Stomach (tissue), 9 donors: ENCODE results near the gene PEAK3. TPM values are rescaled to one million over a fixed set of nuclear protein-coding genes. Genes with fewer than 3 reads are reported as not detected.

Experiments
- DNase-seq, 2 donors: peaks; one replicate each; pipeline versions ENCODE4 v3.0.0 to v3.0.0-alpha.2; 2013 to 2019
- H3K27ac ChIP-seq, 5 donors: fragments of 200-600 bp in 4 of 5; sonication (generic) in 4 of 5; one replicate each; pipeline ENCODE4 v1.5.1; 2013 to 2019; ENCODE audit warnings: mild to moderate bottlenecking in 1 of 5, moderate library complexity in 1 of 5
- H3K27me3 ChIP-seq, 3 donors: fragments of 200-600 bp; sonication (generic); one replicate each; pipeline ENCODE4 v1.5.1; 2017 to 2019; ENCODE audit warnings: mixed run types in 1 of 3
- H3K36me3 ChIP-seq, 4 donors: fragments of 200-600 bp; sonication (generic); 1 replicate in 3 of 4; 2 replicates in 1 of 4; pipeline ENCODE4 v1.5.1; 2016 to 2019
- H3K4me1 ChIP-seq, 4 donors: fragments of 200-600 bp; sonication (generic); one replicate each; pipeline ENCODE4 v1.5.1; 2016 to 2019
- H3K4me3 ChIP-seq, 4 donors: fragments of 200-600 bp; sonication (generic) in 3 of 4; one replicate each; pipeline ENCODE4 v1.5.1; 2016 to 2019; ENCODE audit warnings: mild to moderate bottlenecking in 1 of 4
- H3K9me3 ChIP-seq, 4 donors: fragments of 200-600 bp; sonication (generic); one replicate each; pipeline ENCODE4 v1.5.1; 2016 to 2019
- CTCF ChIP-seq, 7 experiments: fragments of 450-650 bp in 4 of 7; fragments of 200-600 bp in 3 of 7; sonication (generic) in 3 of 7; IDR thresholded peaks; one replicate each; pipeline ENCODE4 v1.5.1; 2016 to 2019; ENCODE audit warnings: antibody characterized with exemption in 7 of 7, control low read depth in 2 of 7, mild to moderate bottlenecking in 1 of 7
- EP300 ChIP-seq: sonication (generic); formaldehyde crosslinking; IDR thresholded peaks from one replicate; pipeline ENCODE4 v1.6.1; 2017; ENCODE audit warnings: antibody characterized with exemption
- POLR2A ChIP-seq, 4 donors: fragments of 450-650 bp; IDR thresholded peaks; one replicate each; pipeline ENCODE4 v1.6.1; 2016; ENCODE audit warnings: antibody characterized with exemption in 4 of 4, control low read depth in 2 of 4, mild to moderate bottlenecking in 1 of 4, moderate library complexity in 1 of 4
- POLR2AphosphoS5 ChIP-seq, 3 donors: sonication (generic); formaldehyde crosslinking; IDR thresholded peaks; one replicate each; pipeline ENCODE4 v1.6.1; 2016; ENCODE audit warnings: antibody characterized with exemption in 3 of 3
- WGBS, 5 donors: extraction: QIAGEN DNeasy Blood & Tissue Kit in 3 of 5; methylation state at CpG; one replicate each; pipeline versions ENCODE4 v1.1.5 to v1.1.7; 2013 to 2018; 5-methylcytosine and 5-hydroxymethylcytosine counted together
- intact Hi-C: fragments of 100-400 bp; cut with DNase I; formaldehyde crosslinking; loops from one replicate; pipeline ENCODE4 v1.15.1; 2023; ENCODE audit warnings: low total_unique reads
- polyA plus RNA-seq, 3 donors: library from polyadenylated mRNA; stranded (reverse); fragments of 200-250 nt; gene quantifications; one replicate each; pipeline ENCODE4 v1.2.3, GENCODE V29; 2013
- total RNA-seq, 5 donors: library from RNA; depleted of rRNA; stranded (reverse); fragments of >200 nt; gene quantifications; one replicate each; pipeline versions ENCODE4 v1.1.0 to v1.2.3, GENCODE V29; 2014 to 2016
- donor health status: healthy with polysubstance abuse.
- donor health status: Bipolar disorder and iron deficiency.
- donor health status: healthy.

Gene PEAK3
- total and polyA plus RNA-seq, 8 donors, result 0.15 to 1.4 (median 0.59) TPM; not detected in 4

- Histone ChIP-seq H3K27ac (no peak overlapping the region), H3K36me3 (no peaks in the 10 kb centered on the region), H3K4me1 (peaks cover 0 to 19% (median 16%) of the 10 kb centered on the region in 4 donors), H3K27me3 (peaks cover 7 to 73% (median 48%) of the 10 kb centered on the region in 3 donors), H3K4me3 (no peak overlapping the region), H3K9me3 (no peaks in the 10 kb centered on the region)
- TF ChIP-seq CTCF (IDR thresholded peaks at IDR 0.05) (no peak), POLR2A (IDR thresholded peaks at IDR 0.05) (no peak), EP300 (no peak), POLR2AphosphoS5 (IDR thresholded peaks at IDR 0.05) (no peak)
- 70 to 73% (median 70%) methylated on average over 18 to 26 of the region's 26 CpGs for WGBS, 5 donors
- intact Hi-C loops, result no loop called here
- no peak for DNase-seq
These were observed 21.3 kb upstream of the PEAK3 start for GRCh38 chr19:2303211-2303798.

- peak overlapping the region in 1 of 4 donors; percentile 19 for H3K4me3 ChIP-seq
- intact Hi-C loops, result no loop called here
- no peaks in the 10 kb centered on the region for H3K9me3 ChIP-seq
- 11 to 22% (median 17%) methylated on average over 23 to 62 of the region's 62 CpGs for WGBS, 5 donors
- H3K36me3 ChIP-seq, result no peaks in the 10 kb centered on the region
- peaks cover 5 to 66% (median 42%) of the 10 kb centered on the region in 3 donors for H3K27me3 ChIP-seq
- no peak overlapping the region for H3K27ac ChIP-seq
- H3K4me1 ChIP-seq, result peaks cover 0 to 14% (median 11%) of the 10 kb centered on the region in 4 donors
- TF ChIP-seq CTCF (IDR thresholded peaks at IDR 0.05) (no peak), POLR2A (IDR thresholded peaks at IDR 0.05) (no peak), EP300 (no peak), POLR2AphosphoS5 (IDR thresholded peaks at IDR 0.05) (no peak)
- peak; percentile 47 to 83 for DNase-seq
These were observed 20.6 kb upstream of the PEAK3 start for GRCh38 chr19:2302319-2303210.

- peaks cover 0 to 55% (median 33%) of the 10 kb centered on the region in 3 donors for H3K27me3 ChIP-seq
- WGBS, 5 donors, result 66 to 81% (median 71%) methylated on average over 16 to 17 of the region's 17 CpGs
- H3K27ac ChIP-seq, result no peak overlapping the region
- intact Hi-C loops, result no loop called here
- no peak overlapping the region for H3K4me3 ChIP-seq
- H3K9me3 ChIP-seq, result no peaks in the 10 kb centered on the region
- H3K36me3 ChIP-seq, result no peaks in the 10 kb centered on the region
- DNase-seq, result no peak
- TF ChIP-seq EP300 (no peak), CTCF (IDR thresholded peaks at IDR 0.05) (no peak), POLR2AphosphoS5 (IDR thresholded peaks at IDR 0.05) (no peak), POLR2A (IDR thresholded peaks at IDR 0.05) (no peak)
- H3K4me1 ChIP-seq, result peaks cover 0 to 11% (median 9%) of the 10 kb centered on the region in 4 donors
These were observed 18.6 kb upstream of the PEAK3 start for GRCh38 chr19:2300533-2300932.

- no peak overlapping the region for H3K27ac ChIP-seq
- 73 to 88% (median 77%) methylated on average over 16 of the region's 16 CpGs for WGBS, 5 donors
- peaks cover 3 to 64% (median 31%) of the 10 kb centered on the region in 3 donors for H3K27me3 ChIP-seq
- no peaks in the 10 kb centered on the region for H3K9me3 ChIP-seq
- TF ChIP-seq CTCF (IDR thresholded peaks at IDR 0.05) (no peak), EP300 (no peak), POLR2A (IDR thresholded peaks at IDR 0.05) (no peak), POLR2AphosphoS5 (IDR thresholded peaks at IDR 0.05) (no peak)
- no peak overlapping the region for H3K4me3 ChIP-seq
- H3K4me1 ChIP-seq, result peaks cover 6 to 29% (median 22%) of the 10 kb centered on the region in 4 donors
- no peaks in the 10 kb centered on the region for H3K36me3 ChIP-seq
- DNase-seq, result no peak
- intact Hi-C loops, result no loop called here
These were observed 14.2 kb upstream of the PEAK3 start for GRCh38 chr19:2296141-2296540.
